GM12878 (cell line): ENCODE data around the gene TULP4. TPM values are rescaled to one million over a fixed set of nuclear protein-coding genes. Genes with fewer than 3 reads are reported as not detected.

Experiments
- ATAC-seq: fragments of 200-7000 bp; cut with Tn5 transposase; 3 replicates; pipeline ENCODE4 v1.9.1; 2020; ENCODE audit warnings: mild to moderate bottlenecking, moderate library complexity
- BruUV-seq: library from RNA; stranded (reverse); fragments of 400-500 nt; replicated peaks from 2 replicates; lab custom pipeline; 2021; lab: Mats Ljungman, UMichigan
- CTCF ChIA-PET: fragments of 300-600 bp; sonication (Branson Sonifier 250); formaldehyde crosslinking; extraction: SDS; loops from one replicate; lab custom pipeline; 2021; ENCODE audit warnings: inconsistent platforms; lab: Yijun Ruan, JAX
- POLR2A ChIA-PET: fragments of 350-600 bp; formaldehyde crosslinking; extraction: SDS; loops from one replicate; lab custom pipeline; 2021; ENCODE audit warnings: inconsistent platforms; lab: Charles Lee
- RAD21 ChIA-PET: fragments of 300-600 bp; sonication (Branson Sonifier 250); formaldehyde crosslinking; loops from one replicate; lab custom pipeline; 2023; ENCODE audit warnings: antibody characterized with exemption; ENCODE audit not compliant: unreplicated experiment; lab: Charles Lee
- SMC1A ChIA-PET: fragments of 300-600 bp; sonication (Branson Sonifier 250); formaldehyde crosslinking; loops from one replicate; lab custom pipeline; 2023; ENCODE audit not compliant: unreplicated experiment, uncharacterized antibody; lab: Charles Lee
- DNase-seq: peaks from one replicate; pipeline ENCODE4 v3.0.0-alpha.2; 2011; ENCODE audit warnings: low read depth, low spot score
- FAIRE-seq: peaks from 3 replicates; lab custom pipeline; 2011; peaks lifted over from hg19 to GRCh38; lab: Jason Lieb, UNC
- H2AFZ ChIP-seq: 2 replicates; pipeline ENCODE4 v1.6.0; 2011; ENCODE audit warnings: low read depth, low read length, control low read depth; ENCODE audit not compliant: control insufficient read depth
- H3K27ac ChIP-seq: 2 replicates; pipeline ENCODE4 v1.5.1; 2011; ENCODE audit warnings: control low read depth; ENCODE audit not compliant: control insufficient read depth, insufficient read depth
- H3K27me3 ChIP-seq, 2 experiments: replicated peaks in 1 of 2; 2 replicates each; pipeline versions ENCODE4 v1.6.0 to v1.6.1; 2011; ENCODE audit warnings: low read length in 1 of 2; ENCODE audit not compliant: control insufficient read depth in 2 of 2, insufficient read depth in 2 of 2
- H3K36me3 ChIP-seq, 2 experiments: 2 replicates each; pipeline ENCODE4 v1.5.1; 2011; ENCODE audit warnings: low read length in 1 of 2; ENCODE audit not compliant: control insufficient read depth in 2 of 2, insufficient read depth in 2 of 2
- H3K4me1 ChIP-seq: 2 replicates; pipeline ENCODE4 v1.6.1; 2011; ENCODE audit warnings: mild to moderate bottlenecking, low read length, moderate library complexity, mixed read lengths; ENCODE audit not compliant: control insufficient read depth, insufficient read depth
- H3K4me2 ChIP-seq: 2 replicates; pipeline ENCODE4 v1.6.0; 2011; ENCODE audit warnings: control low read depth; ENCODE audit not compliant: control insufficient read depth, insufficient read depth
- H3K4me3 ChIP-seq: fragments of 200-600 bp; sonication (generic); 2 replicates; pipeline ENCODE4 v1.5.1; 2016
- H3K79me2 ChIP-seq: 2 replicates; pipeline ENCODE4 v1.6.0; 2011; ENCODE audit warnings: low read length; ENCODE audit not compliant: control insufficient read depth, insufficient read depth
- H3K9ac ChIP-seq: 2 replicates; pipeline ENCODE4 v1.8.0; 2011; ENCODE audit warnings: low read length, control low read depth, mixed read lengths; ENCODE audit not compliant: control insufficient read depth, insufficient read depth
- H3K9me3 ChIP-seq: replicated peaks from 3 replicates; pipeline ENCODE4 v1.5.1; 2011; ENCODE audit warnings: mild to moderate bottlenecking, low read length; ENCODE audit not compliant: control insufficient read depth, insufficient read depth
- H4K20me1 ChIP-seq: 2 replicates; pipeline ENCODE4 v1.6.0; 2011; ENCODE audit not compliant: control insufficient read depth, insufficient read depth
- BACH1 ChIP-seq: fragments of 450-650 bp; IDR thresholded peaks from 2 replicates; pipeline ENCODE4 v1.6.1; 2017; ENCODE audit warnings: mild to moderate bottlenecking, borderline replicate concordance
- BCLAF1 ChIP-seq: fragments of 450-650 bp; IDR thresholded peaks from 2 replicates; pipeline ENCODE4 v1.6.1; 2017; ENCODE audit warnings: antibody characterized with exemption, mild to moderate bottlenecking, moderate library complexity
- CHD2 ChIP-seq: IDR thresholded peaks from 2 replicates; pipeline ENCODE4 v1.6.1; 2011; ENCODE audit warnings: low read depth, low read length, improper control_type of control experiment, borderline replicate concordance
- EZH2 ChIP-seq: IDR thresholded peaks from 2 replicates; pipeline ENCODE4 v1.6.1; 2012; ENCODE audit warnings: low read depth, mild to moderate bottlenecking, control low read depth, inconsistent platforms, low read length, borderline replicate concordance; ENCODE audit not compliant: control insufficient read depth
- PRDM15 ChIP-seq: fragments of 450-650 bp; formaldehyde crosslinking; IDR thresholded peaks from 2 replicates; pipeline ENCODE4 v1.4.0; 2020; ENCODE audit warnings: mild to moderate bottlenecking, moderate library complexity
- SIN3A ChIP-seq: IDR thresholded peaks from 2 replicates; pipeline ENCODE4 v1.6.1; 2012; ENCODE audit warnings: low read depth, low read length, improper control_type of control experiment
- SIX5 ChIP-seq: IDR thresholded peaks from 2 replicates; pipeline ENCODE4 v1.6.1; 2011; ENCODE audit warnings: mild to moderate bottlenecking, low read depth, low read length, moderate library complexity; ENCODE audit not compliant: severe bottlenecking
- SMC3 ChIP-seq: IDR thresholded peaks from 2 replicates; pipeline ENCODE4 v1.6.1; 2011; ENCODE audit warnings: low read length, improper control_type of control experiment, borderline replicate concordance
- STAT1 ChIP-seq: fragments of 450-650 bp; conservative IDR thresholded peaks from 2 replicates; pipeline ENCODE4 v1.6.1; 2014; ENCODE audit warnings: antibody characterized with exemption, mild to moderate bottlenecking
- WGBS: methylation state at CpG from one replicate; pipeline ENCODE4 v1.1.6; 2016; ENCODE audit warnings: low lambda C conversion rate; ENCODE audit not compliant: insufficient replicate concordance, insufficient coverage; ENCODE audit errors: missing lambda C conversion rate; 5-methylcytosine and 5-hydroxymethylcytosine counted together
- in situ Hi-C: fragments of 300-500 bp; cut with MboI; formaldehyde crosslinking; loops from 9 replicates; pipeline ENCODE4 v1.14.3; 2018; ENCODE audit warnings: mixed read lengths
- intact Hi-C: fragments of 100-400 bp; cut with micrococcal nuclease; formaldehyde crosslinking; loops from one replicate; pipeline ENCODE4 v1.14.2; 2022; ENCODE audit not compliant: unreplicated experiment
- polyA plus RNA-seq, 11 experiments: library from polyadenylated mRNA; depleted of rRNA in 4 of 11; unstranded in 6 of 11; stranded (reverse) in 5 of 11; fragments of >200 nt; fragmentation: Nextera tagmentation in 4 of 11; fragmentation: Illumina TruSeq in 1 of 11; extraction: Ambion mirVana in 4 of 11; extraction: Trizol in 1 of 11; gene quantifications; 1 replicate in 1 of 11; 2 replicates in 10 of 11; pipeline versions ENCODE4 v1.2.1 to v1.2.3, GENCODE V29; 2011 to 2016; ENCODE audit warnings: inconsistent platforms in 2 of 11, missing spikeins in 2 of 11, low read depth in 1 of 11
- total RNA-seq, 4 experiments: library from RNA; depleted of rRNA in 3 of 4; stranded (reverse); fragments of >200 nt in 3 of 4; fragmentation: Illumina TruSeq in 1 of 4; extraction: Trizol in 1 of 4; gene quantifications; 2 replicates each; pipeline versions ENCODE4 v1.2.1 to v1.2.3, GENCODE V29; 2013 to 2021
- TF ChIP-seq, protein P1 (sequence below): fragments of 450-650 bp; IDR thresholded peaks from 2 replicates; pipeline ENCODE4 v1.6.1; 2016; ENCODE audit warnings: mild to moderate bottlenecking, moderate library complexity, borderline replicate concordance

Gene TULP4
- total and polyA plus RNA-seq, 10 of the 15 experiments (the other 5 are each of a cell fraction or from before 2014, with no cell fraction given): 0.73 to 31.8 (median 14.0) TPM

- H3K9me3 ChIP-seq: no peaks in the 10 kb centered on the region; the same call in 2 of the 3 replicates
- no peak overlapping the region for H2AFZ ChIP-seq
- ChIA-PET POLR2A (no interaction called here), CTCF (interaction anchor here (1.0 to 1.6 kb wide), 5 partner anchors 13 to 266 kb away, joined by 3 to 4 read pairs (median 3); no protein-coding TSS in a partner anchor), SMC1A (interaction anchor here (0.8 to 2.4 kb wide), 9 partner anchors 10 to 191 kb away, joined by 3 to 10 read pairs (median 4); no protein-coding TSS in a partner anchor), RAD21 (interaction anchor here (0.6 to 1.4 kb wide), 4 partner anchors 57 to 1326 kb away, joined by 3 to 4 read pairs (median 3); no protein-coding TSS in a partner anchor)
- H3K79me2 ChIP-seq: no peaks in the 10 kb centered on the region
- no peaks in the 10 kb centered on the region for H3K27me3 ChIP-seq
- in situ Hi-C loops (no loop called here), intact Hi-C loops (no loop called here)
- peaks cover 2 to 5% of the 10 kb centered on the region in 2 experiments; a peak in 3 of 4 replicates for H3K36me3 ChIP-seq
- FAIRE-seq (no peak), ATAC-seq (no peak), DNase-seq (no peak)
- H3K9ac ChIP-seq: no peak overlapping the region
- BruUV-seq: no TSS peak
- H3K4me1 ChIP-seq: no peaks in the 10 kb centered on the region
- no peak overlapping the region for H3K4me3 ChIP-seq
- WGBS: 100% methylated on average over 2 of the region's 2 CpGs
- no peaks in the 10 kb centered on the region for H4K20me1 ChIP-seq
- no peak overlapping the region for H3K27ac ChIP-seq
- TF ChIP-seq SIX5 (no peak), PRDM15 (CRISPR knock-in tag) (no peak), CHD2 (no peak), EZH2 (no peak), SIN3A (no peak), SMC3 (no peak), BCLAF1 (no peak), BACH1 (no peak), STAT1 (no peak)
- TF ChIP-seq, protein P1, sequence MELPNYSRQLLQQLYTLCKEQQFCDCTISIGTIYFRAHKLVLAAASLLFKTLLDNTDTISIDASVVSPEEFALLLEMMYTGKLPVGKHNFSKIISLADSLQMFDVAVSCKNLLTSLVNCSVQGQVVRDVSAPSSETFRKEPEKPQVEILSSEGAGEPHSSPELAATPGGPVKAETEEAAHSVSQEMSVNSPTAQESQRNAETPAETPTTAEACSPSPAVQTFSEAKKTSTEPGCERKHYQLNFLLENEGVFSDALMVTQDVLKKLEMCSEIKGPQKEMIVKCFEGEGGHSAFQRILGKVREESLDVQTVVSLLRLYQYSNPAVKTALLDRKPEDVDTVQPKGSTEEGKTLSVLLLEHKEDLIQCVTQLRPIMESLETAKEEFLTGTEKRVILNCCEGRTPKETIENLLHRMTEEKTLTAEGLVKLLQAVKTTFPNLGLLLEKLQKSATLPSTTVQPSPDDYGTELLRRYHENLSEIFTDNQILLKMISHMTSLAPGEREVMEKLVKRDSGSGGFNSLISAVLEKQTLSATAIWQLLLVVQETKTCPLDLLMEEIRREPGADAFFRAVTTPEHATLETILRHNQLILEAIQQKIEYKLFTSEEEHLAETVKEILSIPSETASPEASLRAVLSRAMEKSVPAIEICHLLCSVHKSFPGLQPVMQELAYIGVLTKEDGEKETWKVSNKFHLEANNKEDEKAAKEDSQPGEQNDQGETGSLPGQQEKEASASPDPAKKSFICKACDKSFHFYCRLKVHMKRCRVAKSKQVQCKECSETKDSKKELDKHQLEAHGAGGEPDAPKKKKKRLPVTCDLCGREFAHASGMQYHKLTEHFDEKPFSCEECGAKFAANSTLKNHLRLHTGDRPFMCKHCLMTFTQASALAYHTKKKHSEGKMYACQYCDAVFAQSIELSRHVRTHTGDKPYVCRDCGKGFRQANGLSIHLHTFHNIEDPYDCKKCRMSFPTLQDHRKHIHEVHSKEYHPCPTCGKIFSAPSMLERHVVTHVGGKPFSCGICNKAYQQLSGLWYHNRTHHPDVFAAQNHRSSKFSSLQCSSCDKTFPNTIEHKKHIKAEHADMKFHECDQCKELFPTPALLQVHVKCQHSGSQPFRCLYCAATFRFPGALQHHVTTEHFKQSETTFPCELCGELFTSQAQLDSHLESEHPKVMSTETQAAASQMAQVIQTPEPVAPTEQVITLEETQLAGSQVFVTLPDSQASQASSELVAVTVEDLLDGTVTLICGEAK: no peak
- no peak overlapping the region for H3K4me2 ChIP-seq
Observed at GRCh38 chr6:158418501-158418900, 106.2 kb downstream of the TULP4 start.
